GM19043 (cell line): Measurements from ENCODE around the gene GRIK5.

Experiments used
- ATAC-seq: cut with Tn5 transposase; IDR thresholded peaks from one replicate; pipeline ENCODE4 v1.9.1; 2021; ENCODE audit warnings: low read depth; ENCODE audit not compliant: unreplicated experiment

GRIK5 gene

DNA sequence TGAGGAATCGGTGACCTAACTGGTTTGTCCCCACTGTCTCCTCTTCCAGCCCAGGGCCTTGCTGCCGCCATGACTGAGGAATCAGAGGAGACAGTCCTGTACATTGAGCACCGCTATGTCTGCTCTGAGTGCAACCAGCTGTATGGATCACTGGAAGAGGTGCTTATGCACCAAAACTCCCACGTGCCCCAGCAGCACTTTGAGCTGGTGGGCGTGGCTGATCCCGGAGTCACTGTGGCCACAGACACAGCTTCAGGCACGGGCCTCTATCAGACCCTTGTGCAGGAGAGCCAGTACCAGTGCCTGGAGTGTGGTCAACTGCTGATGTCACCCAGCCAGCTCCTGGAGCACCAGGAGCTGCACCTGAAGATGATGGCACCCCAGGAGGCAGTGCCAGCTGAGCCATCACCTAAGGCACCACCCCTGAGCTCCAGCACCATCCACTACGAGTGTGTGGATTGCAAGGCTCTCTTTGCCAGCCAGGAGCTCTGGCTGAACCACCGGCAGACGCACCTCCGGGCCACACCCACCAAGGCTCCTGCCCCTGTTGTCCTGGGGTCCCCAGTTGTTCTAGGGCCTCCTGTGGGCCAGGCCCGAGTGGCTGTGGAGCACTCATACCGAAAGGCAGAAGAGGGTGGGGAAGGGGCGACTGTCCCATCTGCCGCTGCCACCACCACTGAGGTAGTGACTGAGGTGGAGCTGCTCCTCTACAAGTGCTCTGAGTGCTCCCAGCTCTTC lies 8.7 kb upstream of the GRIK5 start:
- no peak for ATAC-seq

DNA sequence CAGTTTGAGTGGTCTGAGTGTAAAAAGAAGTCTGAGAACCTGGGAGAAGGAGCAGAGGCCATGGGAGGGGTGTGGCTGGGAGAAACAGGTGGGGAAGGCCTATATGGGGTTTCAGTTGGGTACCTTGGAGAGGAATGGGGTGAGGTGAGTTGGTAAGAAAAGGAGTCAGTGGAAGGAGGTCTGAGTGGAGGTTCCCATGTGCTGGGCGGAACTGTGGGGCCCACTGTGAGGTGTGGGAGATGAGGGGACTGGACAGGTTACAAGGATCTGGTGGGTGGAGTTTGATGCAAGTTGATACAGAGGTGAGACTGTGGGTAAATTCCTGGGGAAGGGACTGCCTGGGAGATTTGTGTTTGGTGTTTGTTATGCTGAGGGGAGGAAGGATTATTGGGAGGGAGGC lies 8.1 kb upstream of the GRIK5 start:
- ATAC-seq, result no peak

DNA sequence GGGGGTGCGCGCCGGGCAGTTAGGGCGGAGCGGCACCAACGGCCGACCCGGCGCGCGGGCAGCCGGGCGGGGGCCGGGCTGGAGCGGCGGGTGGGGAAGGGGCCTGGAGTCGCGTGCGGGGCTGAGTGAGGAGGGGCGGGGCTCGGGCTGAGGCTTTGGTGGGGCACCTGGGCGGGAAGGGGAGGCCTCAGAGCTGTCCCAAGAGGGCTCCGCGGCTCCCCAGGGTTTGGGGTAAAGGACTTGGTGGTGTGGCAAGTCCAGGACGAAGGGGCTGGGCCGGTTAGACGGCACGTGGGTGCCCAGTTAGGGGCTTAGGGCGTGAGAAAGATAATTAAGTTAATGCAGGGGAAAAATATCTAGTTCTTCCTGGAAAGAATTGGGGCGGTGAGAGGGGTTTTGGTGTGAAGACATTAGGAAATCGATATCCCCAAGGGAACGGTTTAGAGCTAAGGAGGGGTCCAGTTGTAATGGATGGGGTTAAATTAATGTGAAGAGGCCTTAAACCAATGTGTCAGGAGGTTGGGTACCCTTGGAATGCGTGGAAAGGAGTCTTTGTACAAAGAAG lies 6.5 kb upstream of the GRIK5 start:
- no peak for ATAC-seq

DNA sequence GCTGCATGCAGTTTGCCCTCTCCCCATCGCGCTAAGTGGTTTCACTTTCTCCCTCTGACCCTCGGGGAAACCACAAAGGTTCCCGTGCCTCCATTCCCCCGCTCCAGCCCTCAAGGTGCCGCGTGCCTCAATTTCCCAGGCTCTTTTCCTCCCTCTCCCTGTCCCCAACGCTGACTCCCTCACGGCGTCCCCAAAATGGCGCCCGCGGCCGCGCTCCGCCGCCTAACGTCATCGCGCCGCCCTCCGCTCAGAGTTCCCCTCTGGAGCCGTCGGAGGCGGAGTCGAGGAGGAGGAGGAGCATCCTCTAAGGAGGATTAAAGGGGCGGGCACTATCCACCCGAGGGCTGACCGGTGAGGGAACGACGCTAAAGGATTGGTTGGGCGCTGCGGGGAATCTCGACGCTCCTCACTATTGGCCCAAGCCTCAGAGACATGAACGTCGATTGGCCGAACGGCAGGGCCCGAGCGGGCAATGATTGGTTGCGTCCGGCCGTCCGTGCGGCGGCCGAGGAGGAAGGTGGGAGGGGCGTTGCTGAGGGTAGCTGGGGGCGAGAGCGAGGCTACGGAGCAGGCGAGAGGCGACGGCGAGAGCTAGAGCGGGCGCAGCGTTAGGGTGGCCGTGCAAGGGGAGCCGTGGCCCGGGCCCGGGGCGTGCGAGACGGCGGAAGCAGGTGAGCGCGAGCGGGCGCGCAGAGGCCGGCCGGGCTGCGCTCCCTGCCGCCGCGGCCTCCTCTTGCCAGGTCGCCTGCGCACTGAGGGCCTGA lies 5.8 kb upstream of the GRIK5 start, which contains the start of gene ZNF574:
Gene ZNF574 (plus strand): TSS at position 551 of the 764 bp plus-strand sequence. CDS start 2,441 bp downstream, outside the sequence.
- ATAC-seq, result peak; percentile 94

DNA sequence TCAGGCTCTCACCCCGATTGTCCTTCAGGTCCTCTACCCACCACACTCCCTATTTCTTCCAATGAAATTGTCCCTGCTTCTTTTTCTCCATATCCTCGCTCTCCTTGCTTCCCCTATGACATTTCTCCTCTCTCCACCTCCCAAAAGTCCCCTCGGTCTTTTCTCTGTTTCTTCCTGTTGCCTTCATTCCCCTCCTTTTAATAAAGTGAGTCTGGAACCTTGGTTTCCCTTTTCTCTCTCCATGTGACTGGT lies 5.3 kb upstream of the GRIK5 start:
- ATAC-seq, result no peak

DNA sequence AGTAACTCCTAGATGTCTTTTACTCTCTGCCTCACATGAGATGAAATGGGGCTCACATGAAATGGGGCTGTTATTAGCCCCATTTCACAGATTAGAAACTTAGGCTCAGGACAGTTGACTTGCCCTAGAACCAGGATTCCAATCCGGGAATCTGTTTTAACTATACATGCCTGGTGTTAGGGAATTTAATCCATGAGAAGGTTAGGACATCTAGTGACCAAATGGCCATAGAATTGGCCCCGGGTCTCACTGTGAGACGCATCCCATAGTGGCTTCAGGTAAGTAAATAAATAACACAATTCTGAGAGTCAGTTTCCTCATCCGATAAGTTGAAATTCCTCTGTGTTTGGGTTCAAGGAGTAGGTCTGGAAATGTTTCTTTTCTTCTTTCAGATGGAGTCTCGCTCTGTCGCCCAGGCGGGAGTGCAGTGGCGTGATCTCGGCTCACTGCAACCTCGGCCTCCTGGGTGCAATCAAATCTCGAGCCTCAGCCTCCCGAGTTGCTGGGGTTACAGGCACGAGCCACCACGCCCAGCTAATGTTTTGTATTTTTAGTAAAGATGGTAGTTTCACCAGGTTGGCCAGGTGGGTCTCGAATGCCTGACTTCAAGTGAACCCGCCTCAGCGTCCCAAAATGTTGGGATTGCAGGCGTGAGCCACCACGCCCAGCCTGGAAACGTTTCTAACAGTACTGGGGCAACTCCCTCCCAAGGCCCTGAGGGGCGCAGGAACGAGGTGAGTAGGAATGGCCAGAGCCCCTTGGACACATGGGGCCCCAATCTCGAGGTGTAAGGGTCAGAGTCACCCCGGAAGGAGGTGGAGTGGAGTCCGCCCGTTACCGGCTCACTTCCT lies 4.7 kb upstream of the GRIK5 start:
- no peak for ATAC-seq

DNA sequence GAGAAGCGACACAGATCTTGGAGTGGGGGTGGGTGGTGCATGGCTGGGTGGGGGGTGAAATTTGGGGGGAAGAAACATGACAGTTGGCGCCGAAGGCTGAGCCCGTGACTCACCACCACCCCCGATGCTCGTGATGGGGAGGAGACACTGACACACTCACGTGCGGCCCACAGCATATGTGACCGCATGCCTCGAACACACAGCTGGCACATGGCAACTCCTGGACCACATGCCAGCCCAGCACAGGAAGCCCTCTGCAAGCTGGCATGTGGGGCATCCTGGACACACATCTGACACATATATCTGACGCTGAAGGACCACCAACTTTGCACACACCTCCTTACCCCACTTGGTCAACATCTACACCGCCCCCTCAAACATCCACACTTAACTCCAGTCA lies 1.2 kb upstream of the GRIK5 start:
- ATAC-seq, result no peak

DNA sequence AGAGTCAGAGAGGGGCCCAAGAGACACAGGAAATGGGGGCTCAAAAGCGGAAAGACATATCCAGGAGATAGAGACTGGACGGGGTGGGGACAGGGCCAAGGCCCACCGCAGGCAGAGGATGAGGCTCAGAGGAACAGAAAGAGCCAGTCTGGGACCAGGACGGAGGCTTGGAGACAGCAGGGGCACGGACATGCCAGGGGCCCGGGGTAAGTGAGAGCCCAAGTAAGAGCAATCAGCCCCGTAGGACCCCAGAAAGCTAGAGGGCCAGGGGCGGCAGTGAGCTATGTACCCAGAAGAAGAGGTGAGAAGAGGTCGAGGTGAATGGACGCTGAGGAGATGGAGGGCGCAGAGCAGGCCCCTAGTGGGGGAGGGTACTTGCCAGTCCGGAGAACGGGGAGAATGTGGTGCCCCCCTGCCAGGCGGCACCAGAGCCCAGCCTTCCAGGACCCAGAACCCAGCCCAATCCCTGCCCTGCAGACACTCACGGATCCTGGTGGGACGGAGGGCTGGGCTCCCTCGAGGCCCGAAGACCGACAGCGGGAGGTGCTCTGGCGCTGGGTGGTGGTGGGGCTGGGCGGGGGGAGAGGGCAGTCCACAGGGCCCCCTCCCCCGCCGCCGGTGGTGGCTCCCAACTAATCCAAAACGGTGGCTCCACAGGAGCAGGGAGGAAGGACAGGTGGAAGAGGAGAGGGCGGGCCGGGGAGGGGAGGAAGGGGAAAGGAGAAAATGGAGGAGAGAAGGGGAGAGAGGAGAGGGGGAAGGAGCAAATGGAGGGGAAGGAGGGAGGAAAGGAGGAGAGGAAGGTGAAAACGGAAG lies 1.0 kb downstream of the GRIK5 start:
- ATAC-seq, result no peak

DNA sequence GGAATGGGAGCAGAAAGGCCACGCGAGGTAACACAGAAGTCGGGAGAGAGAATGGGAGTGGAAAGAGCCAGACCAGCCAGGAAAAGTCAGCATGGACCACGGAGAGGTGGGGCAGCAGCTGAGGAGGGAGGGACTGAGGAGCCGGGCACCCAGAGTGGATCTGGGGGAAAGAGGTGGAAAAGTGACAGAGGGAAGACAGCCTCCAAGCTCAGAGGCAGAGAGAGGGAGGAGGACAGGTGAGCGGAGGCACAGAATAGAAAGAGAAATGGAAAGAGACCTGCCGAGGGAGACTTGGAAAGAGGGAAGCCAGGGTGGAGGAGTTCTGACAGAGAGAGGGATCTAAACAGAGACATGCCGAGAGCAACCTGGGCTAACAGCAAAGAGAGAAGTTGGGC lies 1.6 kb downstream of the GRIK5 start:
- ATAC-seq, result no peak

DNA sequence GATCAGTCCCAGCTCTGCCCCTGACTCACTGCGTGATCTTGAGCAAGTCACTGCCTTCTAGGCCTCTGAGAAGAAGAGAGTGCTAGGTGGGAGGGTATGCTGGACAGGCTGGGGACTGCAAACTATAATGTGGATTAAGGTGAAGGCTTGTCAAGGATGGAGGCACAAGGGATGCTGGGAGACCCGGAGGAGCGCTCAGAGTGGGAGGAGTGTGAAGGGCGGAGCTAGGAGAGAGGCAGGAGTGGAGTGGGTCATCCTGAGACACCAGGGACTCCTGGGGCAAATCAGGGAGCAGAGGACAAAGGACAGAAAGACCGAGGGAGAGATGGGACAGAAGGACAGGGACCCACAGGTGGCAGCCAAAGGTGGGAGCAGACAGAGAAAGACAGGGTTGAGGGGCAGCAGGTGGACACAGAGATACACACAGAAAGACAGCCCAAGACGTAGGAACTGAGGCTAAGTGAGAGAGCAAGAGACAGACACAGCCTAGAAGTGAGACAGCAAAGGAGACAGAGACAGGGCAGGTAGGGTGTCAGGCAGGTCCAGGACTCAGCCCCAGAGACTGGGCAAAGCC lies 2.6 kb downstream of the GRIK5 start:
- no peak for ATAC-seq

DNA sequence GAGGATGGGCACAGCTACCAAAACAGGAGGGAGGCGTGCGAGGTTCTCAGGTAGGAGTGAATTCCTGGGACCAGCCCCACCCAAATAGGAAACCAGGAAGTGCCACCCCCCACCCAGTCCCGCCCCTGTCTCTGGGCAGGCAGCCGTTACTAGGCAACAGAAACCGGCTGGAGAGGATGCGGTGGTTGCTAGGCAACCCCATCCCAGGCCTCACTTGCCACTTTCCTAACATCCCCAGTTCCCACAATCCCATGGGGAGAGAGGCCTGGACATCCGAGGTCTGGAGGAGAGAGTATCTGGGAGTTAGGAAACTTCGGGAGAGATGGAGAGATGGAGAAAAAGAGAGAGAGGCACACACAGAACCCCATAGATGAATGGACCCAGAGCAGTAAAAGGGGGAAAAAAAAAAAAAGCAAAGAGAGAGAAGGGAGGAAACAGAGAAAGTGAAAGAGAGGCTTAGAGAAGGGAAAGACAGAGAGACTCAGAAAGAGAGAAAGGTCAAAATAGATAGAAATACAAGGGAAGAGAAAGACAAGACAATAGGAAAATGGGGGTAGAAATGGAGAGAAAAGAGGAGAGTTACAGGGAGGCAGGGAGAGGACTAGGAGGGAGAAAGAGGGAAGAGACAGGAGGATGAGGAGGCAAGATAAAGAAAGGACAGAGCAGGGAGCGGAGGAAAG lies 3.8 kb downstream of the GRIK5 start:
- no peak for ATAC-seq

DNA sequence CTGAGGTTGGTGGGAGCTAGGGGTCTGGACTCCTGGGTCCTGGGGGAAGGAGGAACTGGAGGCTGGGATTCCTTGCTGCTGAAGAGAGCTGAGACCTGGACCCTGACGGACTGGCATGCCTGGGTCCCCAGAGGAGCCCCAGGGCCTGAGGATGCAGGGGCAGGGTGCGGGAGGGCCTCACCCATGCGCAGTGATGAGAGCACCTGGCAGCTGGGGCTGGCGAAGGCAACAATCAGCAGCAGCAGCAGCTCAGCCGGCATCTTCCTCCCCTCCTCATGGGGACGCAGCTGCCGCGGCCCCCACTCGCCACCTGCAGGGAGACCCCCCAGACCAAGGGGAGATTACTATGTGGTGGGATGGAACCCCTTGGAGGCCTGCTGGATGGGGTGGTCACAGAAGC lies 4.5 kb downstream of the GRIK5 start:
- ATAC-seq, result no peak

DNA sequence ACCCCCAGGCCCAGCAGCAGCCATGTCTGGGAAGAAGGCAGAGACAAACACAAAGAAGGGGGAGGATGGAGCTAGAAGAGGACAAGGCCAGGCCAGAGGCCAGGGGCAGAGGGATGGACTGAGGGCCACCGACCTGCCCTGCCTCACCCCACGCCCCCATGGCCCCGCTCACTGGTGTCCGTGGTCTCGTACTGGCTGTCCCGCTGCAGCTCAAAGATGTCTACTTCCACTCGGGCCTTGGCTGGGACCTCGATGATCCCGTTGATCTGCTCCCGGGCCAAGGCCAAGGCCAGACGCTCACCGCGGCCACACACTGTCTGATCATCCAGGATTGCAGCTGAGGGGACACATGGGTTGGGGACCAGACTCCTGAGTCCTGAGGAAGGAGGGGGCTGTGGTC lies 5.0 kb downstream of the GRIK5 start:
- no peak for ATAC-seq

DNA sequence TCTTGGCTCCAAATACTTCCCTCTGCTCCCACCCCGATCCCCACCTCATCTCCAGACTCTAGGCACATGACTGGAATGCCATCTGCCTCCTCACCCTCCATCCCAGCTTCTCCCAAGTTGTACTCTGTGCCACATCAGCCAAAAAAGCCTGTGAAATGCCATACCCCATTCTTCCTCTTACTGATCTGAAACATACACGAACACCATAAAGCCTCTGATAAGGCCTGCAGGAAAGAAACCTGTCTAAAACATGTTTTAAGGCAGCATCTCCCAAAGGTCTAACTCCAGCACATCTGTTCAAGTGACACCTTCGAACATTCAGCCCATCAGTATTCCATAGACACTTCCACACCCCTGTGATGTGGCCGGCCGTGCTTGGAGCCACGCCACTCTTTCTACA lies 5.6 kb downstream of the GRIK5 start:
- no peak for ATAC-seq

DNA sequence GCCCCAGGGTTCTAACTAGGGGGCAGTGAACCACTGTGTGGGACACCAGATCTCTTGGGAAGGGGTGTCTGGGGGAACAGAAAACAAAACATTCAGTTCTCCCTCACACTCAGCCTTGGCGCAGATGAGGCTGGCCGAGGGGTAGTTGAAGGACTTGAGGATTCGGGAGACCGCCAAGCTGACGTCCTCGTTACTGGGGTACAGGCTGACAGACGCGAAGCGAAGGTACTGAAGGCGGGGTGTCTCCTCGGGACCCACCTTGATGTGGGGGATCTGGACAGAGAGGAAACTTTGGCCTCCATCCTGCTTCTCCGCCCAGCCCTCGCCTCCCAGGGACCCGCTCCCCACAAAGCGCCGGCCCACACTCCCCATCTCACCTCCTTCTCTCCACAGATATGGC lies 7.6 kb downstream of the GRIK5 start:
- no peak for ATAC-seq

DNA sequence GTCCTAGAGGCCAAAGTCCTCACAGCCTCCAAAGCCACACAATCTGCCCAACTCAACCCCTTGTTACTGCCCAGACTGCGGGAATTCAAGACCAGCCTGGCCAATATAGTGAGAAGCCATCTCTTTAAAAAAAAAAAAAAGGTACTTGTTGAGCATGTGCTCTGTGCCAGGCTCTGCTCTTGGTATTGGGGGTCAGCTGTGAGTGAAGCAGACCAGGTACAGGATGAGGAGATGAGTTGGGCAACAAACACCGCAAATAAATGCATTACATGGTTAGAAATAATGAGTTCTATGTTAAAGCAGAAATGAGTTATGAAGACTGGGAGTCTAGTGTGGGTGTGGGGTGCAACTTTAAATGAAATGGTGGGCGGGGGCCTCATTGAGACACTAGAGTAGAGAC lies 9.9 kb downstream of the GRIK5 start:
- ATAC-seq, result no peak

DNA sequence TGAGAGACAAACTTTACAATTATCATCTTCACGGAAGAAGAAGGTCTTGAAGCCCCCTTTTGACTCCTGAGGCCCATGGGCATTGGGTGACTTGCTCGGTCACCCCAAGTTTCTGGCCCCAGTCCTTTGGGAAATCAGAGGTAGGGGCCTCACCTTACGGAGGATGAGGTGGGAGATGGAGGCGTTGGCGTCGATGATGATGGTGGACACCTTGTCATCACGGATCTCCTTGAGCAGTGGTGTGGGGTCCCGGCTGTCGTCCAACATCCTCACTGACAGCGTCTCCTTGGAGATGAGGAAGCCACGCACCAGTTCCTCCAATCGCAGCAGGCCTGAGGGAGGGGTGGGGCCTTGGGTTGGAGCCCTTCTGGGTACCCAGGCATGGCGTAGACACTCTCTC lies 10.8 kb downstream of the GRIK5 start:
- ATAC-seq, result no peak

DNA sequence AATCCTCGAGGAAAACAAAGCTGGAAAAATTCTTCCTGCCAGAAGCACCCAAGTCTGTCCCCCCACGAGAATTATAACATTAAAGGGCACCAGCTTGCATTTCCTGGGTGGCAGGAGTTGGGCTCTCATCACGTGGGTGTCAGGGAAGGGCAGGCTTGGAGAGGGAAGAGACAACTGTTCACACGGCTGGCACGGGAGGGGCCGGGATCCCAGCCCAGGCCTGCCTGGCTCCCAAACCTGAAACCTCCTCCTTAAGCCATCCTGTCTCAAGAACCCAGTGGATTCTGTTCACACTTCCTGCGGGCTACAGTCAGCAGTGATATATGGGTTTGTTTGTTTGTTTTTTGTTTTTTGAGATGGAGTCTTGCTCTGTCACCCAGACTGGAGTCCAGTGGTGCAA lies 12.2 kb downstream of the GRIK5 start:
- ATAC-seq, result no peak

DNA sequence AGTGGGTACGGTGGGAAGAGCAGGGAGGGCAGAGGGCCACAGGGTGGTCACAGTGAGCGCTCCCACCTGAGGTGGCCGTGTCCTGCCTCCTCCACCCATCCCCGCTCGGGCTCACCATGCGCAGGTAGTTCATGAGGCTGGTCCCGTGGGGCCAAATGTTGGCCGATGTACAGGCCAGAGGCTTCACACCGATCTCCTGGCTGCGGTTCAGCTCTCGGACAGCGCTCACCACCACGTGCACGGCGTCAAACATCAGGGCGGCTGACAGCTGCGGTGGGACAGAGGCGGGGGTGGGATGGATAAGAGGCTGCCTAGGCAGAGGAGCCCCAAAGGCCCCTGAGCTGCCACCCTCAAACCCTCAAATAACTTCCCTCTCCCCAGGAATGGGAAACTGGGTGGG lies 15.8 kb downstream of the GRIK5 start:
- ATAC-seq, result no peak
